Trophoblast cell (in vitro differentiated cells and primary cell): ENCODE results near the gene S100Z.
A peak's percentile ranks its signal among the peaks of the same experiment; 100 is the strongest.
"Not testable (repeated sequence)": the region's sequence is repeated elsewhere in the genome, so short reads cannot be mapped to it uniquely, and the experiment has no call there.

Source experiments
- DNase-seq, 2 donors: peaks; one replicate each; pipeline ENCODE4 v3.0.0-alpha.2; 2016
- H2AFZ ChIP-seq: 2 replicates; pipeline ENCODE4 v1.6.1; 2013; ENCODE audit warnings: low read length, moderate library complexity, mild to moderate bottlenecking; ENCODE audit not compliant: insufficient read depth, poor library complexity
- H2AK5ac ChIP-seq: 2 replicates; pipeline ENCODE4 v1.6.1; 2013; ENCODE audit warnings: mild to moderate bottlenecking, low read length
- H2BK120ac ChIP-seq: 2 replicates; pipeline ENCODE4 v1.6.1; 2013; ENCODE audit warnings: low read length, mild to moderate bottlenecking, moderate library complexity; ENCODE audit not compliant: insufficient read depth, poor library complexity
- H2BK12ac ChIP-seq: 2 replicates; pipeline ENCODE4 v1.6.1; 2013; ENCODE audit warnings: mild to moderate bottlenecking, low read length, moderate library complexity
- H2BK5ac ChIP-seq: 2 replicates; pipeline ENCODE4 v1.6.1; 2013; ENCODE audit warnings: low read length, low read depth, moderate library complexity, mild to moderate bottlenecking; ENCODE audit not compliant: poor library complexity
- H3K14ac ChIP-seq: 2 replicates; pipeline ENCODE4 v1.6.1; 2013; ENCODE audit warnings: mild to moderate bottlenecking, low read length
- H3K18ac ChIP-seq: 2 replicates; pipeline ENCODE4 v1.6.1; 2013; ENCODE audit warnings: mild to moderate bottlenecking, low read length
- H3K23ac ChIP-seq: 2 replicates; pipeline ENCODE4 v1.6.1; 2013; ENCODE audit warnings: low read length
- H3K27ac ChIP-seq: 2 replicates; pipeline ENCODE4 v1.5.1; 2013; ENCODE audit warnings: low read depth, mild to moderate bottlenecking, inconsistent platforms, low read length, moderate library complexity
- H3K27me3 ChIP-seq: 2 replicates; pipeline ENCODE4 v1.6.1; 2013; ENCODE audit warnings: inconsistent platforms, mild to moderate bottlenecking, low read length, moderate library complexity; ENCODE audit not compliant: insufficient read depth
- H3K36me3 ChIP-seq, 2 experiments: 1 replicate in 1 of 2; 2 replicates in 1 of 2; pipeline ENCODE4 v1.6.1; 2013; ENCODE audit warnings: low read length in 2 of 2, mild to moderate bottlenecking in 2 of 2, moderate library complexity in 1 of 2; ENCODE audit not compliant: insufficient read depth in 2 of 2, control insufficient read depth in 1 of 2
- H3K4ac ChIP-seq: 2 replicates; pipeline ENCODE4 v1.6.1; 2013; ENCODE audit warnings: low read depth, mild to moderate bottlenecking, low read length, moderate library complexity
- H3K4me1 ChIP-seq, 2 experiments: 1 replicate in 1 of 2; 2 replicates in 1 of 2; pipeline ENCODE4 v1.6.1; 2013; ENCODE audit warnings: low read length in 2 of 2, mild to moderate bottlenecking in 2 of 2, moderate library complexity in 1 of 2; ENCODE audit not compliant: insufficient read depth in 2 of 2, control insufficient read depth in 1 of 2
- H3K4me2 ChIP-seq: 2 replicates; pipeline ENCODE4 v1.6.1; 2013; ENCODE audit warnings: inconsistent platforms, mild to moderate bottlenecking, low read length, moderate library complexity
- H3K4me3 ChIP-seq: 2 replicates; pipeline ENCODE4 v1.5.1; 2013; ENCODE audit warnings: mild to moderate bottlenecking, low read depth, low read length, inconsistent platforms
- H3K79me1 ChIP-seq: one replicate; pipeline ENCODE4 v1.6.1; 2013; ENCODE audit warnings: low read length
- H3K79me2 ChIP-seq: 2 replicates; pipeline ENCODE4 v1.6.1; 2013; ENCODE audit warnings: low read length, mild to moderate bottlenecking; ENCODE audit not compliant: control insufficient read depth, insufficient read depth, poor library complexity
- H3K9ac ChIP-seq: 2 replicates; pipeline ENCODE4 v1.6.1; 2013; ENCODE audit warnings: mild to moderate bottlenecking, low read length
- H3K9me3 ChIP-seq: 2 replicates; pipeline ENCODE4 v1.6.1; 2013; ENCODE audit warnings: low read depth, mild to moderate bottlenecking, control low read depth, inconsistent platforms, low read length; ENCODE audit not compliant: insufficient read depth
- H4K12ac ChIP-seq: 2 replicates; pipeline ENCODE4 v1.6.1; 2013; ENCODE audit warnings: low read depth, mild to moderate bottlenecking, low read length, moderate library complexity
- H4K8ac ChIP-seq: 2 replicates; pipeline ENCODE4 v1.6.1; 2013; ENCODE audit warnings: low read depth, mild to moderate bottlenecking, low read length, moderate library complexity
- H4K91ac ChIP-seq: one replicate; pipeline ENCODE4 v1.6.1; 2013; ENCODE audit warnings: low read depth, mild to moderate bottlenecking, low read length, moderate library complexity
- WGBS: extraction: QIAGEN DNeasy Blood & Tissue Kit; methylation state at CpG from one replicate; pipeline ENCODE4 v1.1.7; 2013; ENCODE audit warnings: missing lambda C conversion rate; ENCODE audit not compliant: insufficient read length, insufficient coverage; ENCODE audit errors: extremely low coverage; 5-methylcytosine and 5-hydroxymethylcytosine counted together

The S100Z gene

GRCh38 chr5:76809141-76809540, 40.7 kb upstream of the S100Z start:
- Histone ChIP-seq H3K27ac (no peak overlapping the region), H2AFZ (no peak overlapping the region), H3K4me3 (no peak overlapping the region), H2BK12ac (no peak overlapping the region), H2BK5ac (no peak overlapping the region), H3K9me3 (no peaks in the 10 kb centered on the region), H3K23ac (no peak overlapping the region), H4K91ac (no peak overlapping the region), H4K12ac (no peak overlapping the region), H3K14ac (no peak overlapping the region), H4K8ac (no peak overlapping the region), H2AK5ac (no peak overlapping the region), H3K9ac (no peak overlapping the region), H3K27me3 (no peaks in the 10 kb centered on the region), H3K4me2 (no peak overlapping the region), H3K36me3 (no peaks in the 10 kb centered on the region), H3K18ac (no peak overlapping the region), H3K4me1 (peaks cover 16 to 17% of the 10 kb centered on the region in 2 experiments), H3K4ac (no peak overlapping the region), H3K79me2 (no peaks in the 10 kb centered on the region), H2BK120ac (no peak overlapping the region), H3K79me1 (peaks cover 2% of the 10 kb centered on the region)
- WGBS = no CpG with 5 or more reads among the region's 4 CpGs
- DNase-seq = no peak

GRCh38 chr5:76810236-76810635, 39.6 kb upstream of the S100Z start:
- H3K4me1 ChIP-seq = peaks cover 13 to 16% of the 10 kb centered on the region in 2 experiments
- H3K4me2 ChIP-seq = no peak overlapping the region
- H3K18ac ChIP-seq = no peak overlapping the region
- WGBS = no CpG with 5 or more reads among the region's 6 CpGs
- no peak overlapping the region for H4K91ac ChIP-seq
- H4K8ac ChIP-seq = no peak overlapping the region
- no peak overlapping the region for H2BK5ac ChIP-seq
- no peak overlapping the region for H3K23ac ChIP-seq
- no peak overlapping the region for H3K14ac ChIP-seq
- no peaks in the 10 kb centered on the region for H3K9me3 ChIP-seq
- no peak overlapping the region for H2AFZ ChIP-seq
- H4K12ac ChIP-seq = no peak overlapping the region
- no peak overlapping the region for H2BK120ac ChIP-seq
- no peaks in the 10 kb centered on the region for H3K27me3 ChIP-seq
- H2BK12ac ChIP-seq = no peak overlapping the region
- H3K9ac ChIP-seq = no peak overlapping the region
- H3K4me3 ChIP-seq = no peak overlapping the region
- H3K79me2 ChIP-seq = no peaks in the 10 kb centered on the region
- no peak overlapping the region for H2AK5ac ChIP-seq
- H3K79me1 ChIP-seq = no peaks in the 10 kb centered on the region
- H3K4ac ChIP-seq = no peak overlapping the region
- H3K36me3 ChIP-seq = no peaks in the 10 kb centered on the region
- no peak overlapping the region for H3K27ac ChIP-seq
- DNase-seq = no peak

DNA sequence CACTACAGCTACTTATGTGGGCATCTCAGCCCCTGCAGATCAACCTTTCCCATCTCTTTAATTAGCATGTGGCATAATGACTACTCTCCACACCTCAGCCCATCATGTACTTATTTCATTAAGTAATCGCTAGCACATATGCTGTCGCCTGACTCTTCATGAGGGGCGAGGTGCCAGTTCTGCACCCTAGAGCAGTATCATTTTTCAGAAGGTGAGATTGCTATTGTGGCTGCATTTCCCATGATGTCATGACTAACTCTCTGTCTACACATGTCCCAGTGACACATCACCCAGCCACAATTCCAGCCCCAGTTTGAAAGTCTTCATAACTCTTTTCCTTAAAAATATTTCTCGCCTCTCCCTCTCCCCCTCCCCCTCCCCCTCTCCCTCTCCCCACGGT, 38.6 kb upstream of the S100Z start:
- Histone ChIP-seq H2BK5ac (no peak overlapping the region), H3K18ac (no peak overlapping the region), H3K79me2 (no peaks in the 10 kb centered on the region), H3K23ac (no peak overlapping the region), H2AFZ (no peak overlapping the region), H3K9me3 (no peaks in the 10 kb centered on the region), H3K4me3 (no peak overlapping the region), H2BK12ac (no peak overlapping the region), H3K14ac (no peak overlapping the region), H3K36me3 (no peaks in the 10 kb centered on the region), H3K27ac (no peak overlapping the region), H4K91ac (no peak overlapping the region), H4K12ac (no peak overlapping the region), H3K4me2 (no peak overlapping the region), H3K27me3 (no peaks in the 10 kb centered on the region), H3K4me1 (peaks cover 13 to 15% of the 10 kb centered on the region in 2 experiments), H2AK5ac (no peak overlapping the region), H3K4ac (no peak overlapping the region), H3K79me1 (no peaks in the 10 kb centered on the region), H3K9ac (no peak overlapping the region), H2BK120ac (no peak overlapping the region), H4K8ac (no peak overlapping the region)
- WGBS = 96% methylated on average over 2 of the region's 5 CpGs
- peak; percentile 34 to 44 for DNase-seq

DNA sequence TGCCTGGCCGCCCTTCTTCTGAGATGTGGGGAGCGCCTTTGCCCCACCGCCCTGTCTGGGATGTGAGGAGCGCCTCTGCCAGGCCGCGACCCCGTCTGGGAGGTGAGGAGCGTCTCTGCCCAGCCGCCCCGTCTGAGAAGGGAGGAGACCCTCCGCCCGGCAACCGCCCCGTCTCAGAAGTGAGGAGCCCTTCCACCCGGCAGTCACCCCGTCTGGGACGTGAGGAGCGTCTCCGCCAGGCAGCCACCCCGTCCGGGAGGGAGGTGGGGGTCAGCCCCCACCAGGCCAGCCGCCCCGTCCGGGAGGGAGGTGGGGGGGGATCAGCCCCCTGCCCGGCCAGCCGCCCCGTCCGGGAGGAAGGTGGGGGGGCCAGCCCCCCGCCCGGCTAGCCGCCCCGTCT, 37.6 kb upstream of the S100Z start:
- H3K9ac ChIP-seq = not testable (repeated sequence)
- WGBS = no CpG with 5 or more reads among the region's 32 CpGs

More for the DNA sequence above, 37.6 kb upstream of the S100Z start:
- not testable (repeated sequence) for H3K27me3 ChIP-seq, H3K4me2 ChIP-seq, H4K91ac ChIP-seq, H3K4me3 ChIP-seq, H2BK12ac ChIP-seq, H4K12ac ChIP-seq, H2BK120ac ChIP-seq, H3K4ac ChIP-seq, H4K8ac ChIP-seq, H3K27ac ChIP-seq, DNase-seq, H3K18ac ChIP-seq, H2AFZ ChIP-seq, H3K79me2 ChIP-seq, H3K14ac ChIP-seq, H2AK5ac ChIP-seq, H3K9me3 ChIP-seq, H2BK5ac ChIP-seq, H3K79me1 ChIP-seq, H3K23ac ChIP-seq, H3K36me3 ChIP-seq
- peaks cover 10 to 12% of the 10 kb centered on the region in 2 experiments for H3K4me1 ChIP-seq
